ENCODE results near the gene GMFB.
"Not testable (repeated sequence)": the region's sequence is repeated elsewhere in the genome, so short reads cannot be mapped to it uniquely, and the experiment has no call there.

GMFB gene

GRCh38 chr14:54490445-54491175 is 1.8 kb upstream of the GMFB start:
- no peak for DNase-seq

GRCh38 chr14:54489731-54490444 is 1.1 kb upstream of the GMFB start:
- no peak for DNase-seq

GRCh38 chr14:54489318-54489683 is 521 bp upstream of the GMFB start:
- no peak for DNase-seq

DNA sequence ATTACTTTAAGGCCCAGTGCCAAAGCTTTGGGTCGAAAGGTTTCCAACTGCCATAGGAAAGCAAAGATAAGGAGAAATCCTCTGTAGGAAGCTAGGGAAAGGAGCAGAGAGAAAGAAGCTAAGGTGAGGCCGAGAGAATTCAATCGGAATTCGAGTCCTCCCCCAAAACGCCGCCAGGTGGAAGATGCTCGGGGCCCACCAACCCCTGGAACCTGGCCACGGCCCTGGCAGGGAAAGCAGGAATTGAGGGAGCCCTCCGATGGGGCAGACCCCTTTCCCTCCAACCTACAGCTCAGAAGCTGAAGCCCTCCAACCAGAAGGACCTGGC is 498 bp downstream of the GMFB start:
- DNase-seq: no peak

DNA sequence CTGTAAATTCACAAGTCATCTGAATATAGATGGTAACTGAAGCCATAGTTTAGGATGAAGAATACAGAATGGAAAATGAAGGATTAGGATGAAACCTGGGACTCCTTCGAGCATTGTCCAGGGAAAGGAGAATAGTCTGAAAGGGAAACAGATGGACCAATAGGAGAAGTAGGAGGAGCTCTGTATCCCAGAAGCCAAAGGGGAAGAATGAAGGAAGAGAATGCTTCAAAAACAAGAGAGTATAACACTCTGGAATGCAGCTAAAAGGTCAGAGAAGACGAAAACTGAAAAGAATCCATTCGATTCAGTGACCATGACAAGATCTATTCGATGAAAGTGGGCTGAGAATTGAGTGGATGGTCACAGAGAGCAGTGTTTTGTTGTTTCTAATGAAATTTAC is 1.0 kb downstream of the GMFB start:
- DNase-seq: no peak

- no peak for DNase-seq
These were observed 2.1 kb downstream of the GMFB start for GRCh38 chr14:54486685-54487084.

- no peak for DNase-seq
These were observed 4.9 kb downstream of the GMFB start for GRCh38 chr14:54483846-54484245.

- DNase-seq: no peak
These were observed 5.6 kb downstream of the GMFB start for GRCh38 chr14:54483073-54483745.

- DNase-seq: no peak
These were observed 7.1 kb downstream of the GMFB start for GRCh38 chr14:54481695-54482094.

- no peak for DNase-seq
These were observed 7.8 kb downstream of the GMFB start for GRCh38 chr14:54480830-54481562.

GRCh38 chr14:54478636-54479215 is 10.1 kb downstream of the GMFB start:
- DNase-seq: no peak

DNA sequence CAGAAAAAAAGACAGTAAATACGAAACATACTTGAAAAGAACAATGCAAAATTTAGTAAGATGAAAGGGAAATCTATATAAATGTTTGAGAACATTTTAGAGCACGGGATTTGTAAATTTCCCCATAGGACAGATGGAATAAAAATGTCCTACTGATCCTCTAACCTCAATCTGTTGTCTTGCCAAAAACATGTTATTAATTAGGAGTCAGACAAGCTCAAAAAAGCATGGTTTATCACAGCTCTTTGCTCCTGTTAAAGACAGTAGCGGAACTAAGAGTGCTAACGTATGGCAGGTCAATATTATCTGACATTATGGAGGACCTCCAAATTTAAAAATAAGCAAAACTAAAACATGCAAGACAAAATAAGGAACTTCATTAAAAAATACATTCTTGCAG is 12.9 kb downstream of the GMFB start:
- DNase-seq: no peak

- no peak for DNase-seq
These were observed 13.4 kb downstream of the GMFB start for GRCh38 chr14:54475187-54475899.

DNA sequence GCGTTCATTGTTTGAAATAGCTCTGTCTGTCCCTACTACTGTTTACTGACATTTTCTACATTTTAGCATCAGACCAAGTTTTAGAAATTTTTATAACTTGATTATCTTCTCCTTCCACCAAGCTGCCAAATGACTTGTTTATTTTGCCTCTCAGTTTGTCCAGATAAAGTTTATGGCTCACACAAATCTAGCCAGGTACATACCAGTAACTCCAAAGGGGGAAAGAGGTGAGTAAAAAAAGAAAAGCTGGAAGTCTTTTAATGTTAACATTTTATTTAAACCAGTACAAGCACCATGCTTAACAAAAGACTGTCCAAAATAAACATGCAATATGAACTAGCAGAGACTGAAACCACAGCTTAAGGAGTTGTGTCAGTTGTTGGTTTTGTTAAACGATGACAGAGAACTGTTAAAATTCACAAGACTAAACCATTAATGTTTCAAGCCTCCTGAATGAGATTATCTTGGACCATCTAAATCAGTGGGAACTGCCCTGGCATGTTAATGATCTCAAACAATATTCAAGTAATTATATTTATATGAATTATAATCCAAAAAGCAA is 14.5 kb downstream of the GMFB start:
- DNase-seq: no peak

DNA sequence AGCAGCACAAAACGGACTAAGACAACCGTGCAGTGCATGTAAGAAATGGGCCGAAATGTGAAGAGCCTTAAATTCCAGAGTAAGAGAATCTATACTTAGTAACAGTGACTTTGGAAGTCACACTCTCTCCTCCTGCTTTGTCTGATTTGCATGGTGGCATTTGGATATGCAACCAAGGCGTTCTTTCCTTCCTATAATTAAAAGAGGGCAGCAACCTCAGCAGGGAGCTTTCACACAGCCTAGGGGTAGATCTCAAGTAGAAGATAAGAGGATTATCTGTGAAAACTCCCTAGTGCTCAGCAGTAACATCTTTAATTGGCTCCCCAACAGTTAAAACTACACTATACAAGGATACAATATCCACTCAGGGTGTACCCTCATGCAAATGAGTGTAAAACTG is 16.5 kb downstream of the GMFB start:
- DNase-seq: no peak

DNA sequence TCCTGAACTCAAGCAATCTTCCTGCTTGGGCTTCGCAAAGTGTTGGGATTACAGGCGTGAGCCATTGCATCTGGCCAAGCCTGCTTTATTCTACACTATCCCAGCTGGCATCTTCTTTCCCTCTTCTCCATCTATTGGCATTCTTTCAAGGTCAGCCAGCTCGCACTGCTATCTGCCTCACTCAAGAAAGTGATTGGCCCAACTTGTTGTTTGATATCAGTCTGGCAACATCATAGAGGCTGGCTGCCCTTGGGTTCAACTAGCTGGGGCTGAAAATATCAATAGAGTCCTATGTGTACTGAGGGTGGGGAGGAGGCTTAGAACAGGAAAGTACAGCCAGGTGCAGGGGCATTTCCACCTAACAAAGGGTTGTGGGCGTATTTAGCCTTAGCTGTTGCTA is 17.1 kb downstream of the GMFB start:
- no peak for DNase-seq

DNA sequence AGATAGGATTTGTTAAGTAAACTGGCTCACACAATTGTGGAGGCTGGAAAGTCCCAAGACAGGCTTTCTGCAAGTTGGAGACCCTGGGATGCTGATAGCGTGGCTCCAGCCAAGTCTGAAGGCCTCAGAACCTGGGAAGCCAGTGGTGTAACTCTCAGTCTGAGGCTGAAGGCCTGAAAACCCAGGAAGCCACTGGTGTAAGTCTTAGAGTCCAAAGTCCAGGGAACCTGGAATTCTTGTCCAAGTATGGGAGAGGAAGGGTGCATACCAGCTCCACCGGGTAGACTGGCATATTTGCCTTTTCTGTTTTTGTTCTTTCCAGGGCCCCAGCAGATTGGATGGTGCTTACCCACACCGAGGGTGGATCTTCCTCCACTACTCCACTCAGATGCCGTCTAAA is 18.1 kb downstream of the GMFB start:
- no peak for DNase-seq

DNA sequence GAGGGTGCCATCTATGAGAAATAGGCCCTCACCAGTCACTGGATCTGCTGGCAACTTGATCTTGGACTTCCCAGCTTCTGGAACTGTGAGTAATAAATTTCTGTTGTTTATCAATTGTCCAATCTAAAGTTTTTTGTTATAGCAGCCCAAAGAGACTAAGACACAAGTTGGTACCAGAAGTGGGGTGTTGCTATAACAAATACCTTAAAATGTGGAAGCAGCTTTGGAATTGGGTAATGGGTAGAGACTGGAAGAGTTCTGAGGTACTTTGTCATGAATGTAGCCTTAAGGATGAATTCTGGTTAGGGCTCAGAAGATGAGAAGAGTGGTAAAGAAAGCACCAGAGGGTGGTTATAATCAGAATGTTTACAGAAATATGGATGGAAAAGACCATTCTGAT is 21.5 kb downstream of the GMFB start:
- DNase-seq: no peak

DNA sequence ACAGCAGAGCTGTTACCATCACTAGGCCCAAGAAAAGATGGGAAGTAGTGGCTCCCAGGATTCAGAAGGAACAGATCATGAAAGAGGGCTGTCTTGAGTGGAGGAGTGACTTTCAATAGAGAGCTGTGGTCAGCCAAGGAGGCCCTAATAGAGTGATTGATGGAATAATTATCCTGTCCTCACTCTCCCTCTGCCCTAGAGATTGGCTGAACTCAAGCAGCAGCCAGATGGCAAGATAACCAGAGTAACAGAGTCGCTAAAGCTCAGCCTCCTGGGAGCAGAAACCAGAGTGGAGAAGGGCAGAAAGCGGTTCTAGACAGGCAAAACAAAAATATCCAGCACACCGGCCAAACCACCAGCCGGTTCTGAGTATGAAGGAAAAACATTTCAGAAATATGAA is 23.1 kb downstream of the GMFB start:
- DNase-seq: no peak

GRCh38 chr14:54462048-54462447 is 26.7 kb downstream of the GMFB start:
- no peak for DNase-seq

DNA sequence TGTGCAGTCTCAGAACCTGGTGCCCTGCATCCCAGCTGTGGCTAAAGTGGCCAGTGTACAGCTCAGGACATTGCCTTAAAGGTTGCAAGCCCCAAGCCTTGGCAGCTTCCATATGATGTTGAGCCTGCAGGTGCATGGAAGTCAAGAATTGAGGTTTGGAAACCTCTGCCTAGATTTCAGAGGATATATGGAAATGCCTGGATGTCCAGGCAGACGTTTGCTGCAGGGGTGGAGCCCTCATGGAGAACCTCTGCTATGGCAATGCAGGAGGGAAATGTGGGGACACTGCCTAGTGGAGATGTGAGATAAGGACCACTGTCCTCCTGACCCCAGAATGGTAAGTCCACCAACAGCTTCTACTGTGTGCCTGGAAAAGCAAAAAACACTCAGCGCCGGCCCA is 29.7 kb downstream of the GMFB start:
- no peak for DNase-seq

DNA sequence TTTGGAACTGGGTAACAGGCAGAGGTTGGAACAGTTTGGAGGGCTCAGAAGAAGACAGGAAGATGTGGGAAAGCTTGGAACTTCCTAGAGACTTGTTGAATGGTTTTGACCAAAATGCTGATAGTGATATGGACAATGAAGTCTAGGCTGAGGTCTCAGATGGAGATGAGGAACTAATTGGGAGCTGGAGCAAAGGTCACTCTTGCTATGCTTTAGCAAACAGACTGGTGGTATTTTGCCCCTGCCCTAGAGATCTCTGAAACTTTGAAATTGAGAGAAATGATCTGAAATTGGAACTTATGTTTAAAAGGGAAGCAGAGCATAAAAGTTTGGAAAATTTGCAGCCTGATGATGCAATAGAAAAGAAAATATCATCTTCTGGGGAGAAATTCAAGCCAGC is 30.2 kb downstream of the GMFB start:
- not testable (repeated sequence) for DNase-seq
